SIG-M5 (cell line): ENCODE results near the gene UNK.

Experiments used
- DNase-seq: peaks from one replicate; lab custom pipeline; 2025; lab: John Stamatoyannopoulos, UW

UNK gene

GRCh38 chr17:75820094-75821080 is 35.8 kb downstream of the UNK start:
- no peak for DNase-seq

GRCh38 chr17:75821552-75821951 is 36.9 kb downstream of the UNK start:
- no peak for DNase-seq

DNA sequence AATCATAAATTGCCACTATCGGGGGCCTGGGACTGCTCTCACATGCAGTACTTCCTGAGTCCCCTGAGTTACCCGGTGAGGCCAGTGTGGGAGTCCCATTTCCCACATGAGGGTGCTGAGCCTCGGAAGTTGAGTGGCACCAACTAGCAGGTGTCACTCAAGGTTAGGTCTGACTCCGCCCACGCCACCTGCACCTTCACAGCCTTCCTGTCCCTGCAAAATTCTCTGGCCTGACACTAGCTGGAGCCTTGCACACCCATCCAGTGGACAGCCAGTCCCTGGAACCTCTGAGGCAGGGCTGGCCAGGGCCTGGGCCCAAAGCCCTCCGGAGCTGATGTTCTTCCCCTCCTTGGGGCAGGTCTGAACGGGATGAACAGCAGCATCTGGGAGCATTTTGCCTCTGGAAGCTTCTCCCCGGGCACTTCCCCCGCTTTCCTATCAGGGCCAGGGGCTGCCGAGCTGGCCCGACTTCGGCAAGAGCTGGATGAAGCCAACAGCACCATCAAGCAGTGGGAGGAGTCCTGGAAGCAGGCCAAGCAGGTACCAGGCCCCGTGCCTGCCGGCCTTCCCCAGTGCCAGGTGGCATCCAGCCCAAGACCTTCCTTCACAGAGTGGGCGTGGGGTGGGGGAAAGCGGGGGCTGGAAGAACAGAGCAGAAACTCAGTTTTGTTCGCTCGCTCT is 37.7 kb downstream of the UNK start:
- no peak for DNase-seq

DNA sequence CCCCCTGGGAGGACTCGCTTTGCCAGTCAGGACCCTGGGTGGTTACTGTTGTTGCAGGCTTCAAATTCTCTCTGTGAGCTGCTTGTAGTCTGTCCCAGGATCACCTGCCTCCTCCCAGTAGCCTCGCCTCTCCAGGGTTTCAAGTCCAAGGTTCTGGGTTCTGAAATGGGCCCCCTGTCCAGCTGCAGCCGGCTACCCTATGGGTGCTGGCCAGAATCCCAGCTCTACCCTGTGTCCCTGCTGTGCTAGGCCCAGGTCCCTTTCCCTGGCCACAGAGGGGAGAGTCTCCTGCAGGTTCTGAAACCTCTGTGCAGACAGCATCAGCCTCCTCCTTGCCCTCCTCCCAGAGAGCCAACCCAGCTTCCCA is 38.2 kb downstream of the UNK start:
- DNase-seq: no peak

DNA sequence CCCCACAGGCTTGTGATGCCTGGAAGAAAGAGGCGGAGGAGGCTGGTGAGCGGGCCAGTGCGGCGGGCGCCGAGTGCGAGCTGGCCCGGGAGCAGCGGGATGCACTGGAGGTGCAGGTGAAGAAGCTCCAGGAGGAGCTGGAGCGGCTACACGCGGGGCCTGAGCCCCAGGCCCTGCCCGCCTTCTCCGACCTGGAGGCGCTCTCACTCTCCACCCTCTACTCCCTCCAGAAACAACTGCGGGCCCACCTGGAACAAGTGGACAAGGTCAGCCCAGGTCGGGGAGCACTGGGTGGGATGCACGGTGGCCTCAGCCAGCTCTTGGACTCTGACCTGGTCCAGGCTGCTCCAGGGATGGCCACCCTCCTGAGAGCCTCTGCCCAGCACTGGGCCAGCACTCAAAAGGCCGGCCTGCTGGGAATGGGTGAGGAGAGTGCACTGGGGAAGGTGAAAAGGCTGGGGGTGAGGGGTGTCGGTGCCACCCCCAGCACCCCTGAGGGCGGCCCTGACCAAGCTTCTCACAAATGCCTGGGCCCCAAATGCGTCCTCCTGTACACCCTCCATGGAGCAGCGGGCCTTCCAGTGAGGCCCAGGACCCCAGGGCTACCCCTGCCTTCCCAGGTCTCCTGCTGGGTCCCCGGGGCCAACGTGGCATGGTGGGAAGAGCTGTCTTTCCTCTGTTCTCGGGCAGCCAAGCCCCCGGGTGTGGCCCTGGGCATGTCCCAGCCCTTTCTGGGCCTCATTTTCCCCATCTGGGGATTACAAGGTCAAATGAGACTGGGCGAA is 38.8 kb downstream of the UNK start:
- DNase-seq: no peak

DNA sequence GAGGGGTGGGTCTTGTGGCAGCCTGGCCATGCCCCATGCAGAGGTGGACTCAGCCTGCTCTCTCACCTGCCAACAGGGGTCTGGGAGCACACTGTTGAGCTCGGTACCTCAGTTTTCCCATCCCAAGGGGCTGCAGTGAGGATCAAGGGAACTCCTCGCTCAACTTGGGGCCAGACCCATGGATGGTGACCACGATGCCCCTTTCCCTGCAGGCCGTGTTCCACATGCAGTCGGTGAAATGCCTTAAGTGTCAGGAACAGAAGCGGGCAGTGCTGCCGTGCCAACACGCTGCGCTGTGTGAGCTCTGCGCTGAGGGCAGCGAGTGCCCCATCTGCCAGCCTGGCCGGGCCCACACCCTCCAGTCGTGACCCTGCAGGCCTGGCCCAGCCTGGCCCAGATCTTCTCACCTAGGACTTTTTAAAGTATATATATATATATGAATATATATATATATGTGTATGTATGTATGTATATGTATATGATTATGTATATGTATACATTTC is 39.5 kb downstream of the UNK start:
- no peak for DNase-seq

- no peak for DNase-seq
Observed at GRCh38 chr17:75824666-75825065, 40.1 kb downstream of the UNK start.

DNA sequence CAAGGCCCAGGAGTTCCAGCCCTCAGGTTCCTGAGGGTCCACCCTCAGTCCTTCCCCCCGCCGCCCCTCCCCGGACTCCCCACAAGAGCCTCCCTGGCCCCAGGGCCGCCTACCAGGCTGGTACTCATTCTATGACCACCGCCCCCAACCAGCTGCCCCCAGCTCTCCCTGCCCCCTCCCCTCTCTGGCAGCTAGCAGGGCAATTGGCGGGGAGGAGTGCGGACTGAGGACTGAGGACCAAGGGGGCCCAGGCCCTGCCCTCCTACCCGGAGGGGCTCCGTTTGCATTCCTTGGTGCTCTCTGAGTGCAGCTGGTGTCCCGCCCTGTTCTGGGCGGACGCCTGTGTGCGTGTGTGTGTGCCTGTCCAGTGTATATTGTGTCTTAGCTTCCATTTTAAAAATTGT is 40.5 kb downstream of the UNK start:
- no peak for DNase-seq

- DNase-seq: no peak
Observed at GRCh38 chr17:75825748-75826370, 41.3 kb downstream of the UNK start.

GRCh38 chr17:75826561-75827307 is 42.1 kb downstream of the UNK start:
- no peak for DNase-seq

GRCh38 chr17:75827308-75828075 is 42.9 kb downstream of the UNK start:
- DNase-seq: no peak

GRCh38 chr17:75828076-75828400 is 43.4 kb downstream of the UNK start:
- DNase-seq: no peak

- no peak for DNase-seq
Observed at GRCh38 chr17:75828741-75829140, 44.1 kb downstream of the UNK start.

DNA sequence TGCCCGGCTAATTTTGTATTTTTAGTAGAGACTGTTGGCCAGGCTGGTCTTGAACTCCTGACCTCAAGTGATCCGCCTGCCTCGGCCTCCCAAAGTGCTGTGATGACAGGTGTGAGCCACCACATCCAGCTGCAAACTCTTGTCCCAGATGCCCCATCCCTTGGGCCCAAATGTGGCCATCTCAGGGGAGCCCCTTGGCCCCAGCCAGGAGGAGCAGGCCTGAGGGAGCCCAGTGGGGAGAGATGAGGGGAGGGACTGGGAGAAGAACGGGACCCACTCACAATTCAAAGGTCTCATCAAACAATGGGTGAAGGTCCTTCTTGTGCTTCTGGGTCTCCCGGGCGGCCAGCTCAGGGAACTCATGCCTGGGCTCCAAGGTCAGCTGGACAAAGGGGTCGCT is 45.1 kb downstream of the UNK start:
- DNase-seq: no peak

GRCh38 chr17:75830164-75831031 is 45.8 kb downstream of the UNK start:
- no peak for DNase-seq

DNA sequence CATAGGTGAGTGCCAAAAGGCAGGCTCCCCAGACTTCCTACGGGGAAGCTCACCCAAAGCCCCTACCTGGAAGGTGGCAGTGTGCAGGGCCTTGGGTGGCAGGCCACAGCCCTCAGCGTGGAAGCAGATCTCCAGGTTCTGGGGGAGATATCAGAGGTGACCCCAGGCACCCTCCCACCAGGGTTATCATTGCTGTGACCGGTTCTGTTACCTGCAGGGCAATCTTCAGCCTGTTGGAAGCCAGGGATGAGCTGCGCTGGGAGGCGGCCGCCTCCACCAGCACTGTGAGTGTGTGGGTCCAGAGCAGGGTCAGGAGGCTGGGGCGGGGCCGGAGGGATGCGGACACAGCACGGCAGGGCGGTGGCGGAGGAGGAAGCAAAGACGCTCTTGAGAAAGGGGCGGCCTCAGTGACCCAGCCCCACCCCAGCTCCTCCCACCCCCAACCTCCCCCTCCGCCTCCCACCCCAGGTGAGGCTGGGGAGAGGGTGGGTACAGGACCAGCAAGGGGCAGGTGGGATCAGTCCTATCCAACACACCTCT is 46.5 kb downstream of the UNK start:
- DNase-seq: no peak

GRCh38 chr17:75832164-75832651 is 47.6 kb downstream of the UNK start:
- no peak for DNase-seq

DNA sequence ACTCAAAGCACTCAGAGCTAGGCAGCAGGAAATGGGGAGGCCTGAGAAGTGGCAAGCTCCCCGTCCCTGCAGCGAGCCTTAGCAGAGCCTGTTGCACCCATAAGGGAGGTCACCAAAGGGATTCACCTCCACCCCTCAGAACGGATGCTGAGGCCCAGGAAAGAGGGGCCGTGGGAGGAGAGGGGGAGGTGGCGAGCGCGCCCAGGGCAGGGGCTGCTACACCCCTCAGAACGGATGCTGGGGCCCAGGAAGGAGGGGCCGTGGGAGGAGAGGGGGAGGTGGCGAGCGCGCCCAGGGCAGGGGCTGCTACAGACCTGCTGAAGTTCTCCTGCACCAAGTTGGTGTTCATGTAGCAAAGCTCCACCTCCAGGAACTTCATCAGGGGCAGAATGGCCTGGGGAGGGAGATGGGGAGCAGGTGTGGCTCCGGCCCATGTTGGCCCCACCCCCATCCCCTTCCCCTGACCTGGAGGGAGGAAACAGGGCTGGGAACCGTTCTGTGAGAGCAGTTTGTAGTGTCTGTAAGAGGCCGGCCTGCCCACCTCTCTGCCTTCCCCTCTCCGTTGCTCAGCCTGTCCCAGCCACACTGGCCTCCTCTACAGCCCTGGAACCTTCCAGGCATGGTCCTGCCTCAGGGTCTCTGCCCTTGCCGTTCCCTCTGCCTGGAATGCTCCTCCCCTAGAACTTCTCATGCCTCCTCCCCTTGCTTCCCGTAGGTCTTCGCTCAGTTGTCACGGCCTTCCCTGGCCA is 48.2 kb downstream of the UNK start:
- DNase-seq: no peak
